ENCODE results near the gene UXS1. TPM values are rescaled to one million over a fixed set of nuclear protein-coding genes. Genes with fewer than 3 reads are reported as not detected.

Gene UXS1
- total RNA-seq, 1 experiment from 2014 or later: 46.3 TPM

DNA sequence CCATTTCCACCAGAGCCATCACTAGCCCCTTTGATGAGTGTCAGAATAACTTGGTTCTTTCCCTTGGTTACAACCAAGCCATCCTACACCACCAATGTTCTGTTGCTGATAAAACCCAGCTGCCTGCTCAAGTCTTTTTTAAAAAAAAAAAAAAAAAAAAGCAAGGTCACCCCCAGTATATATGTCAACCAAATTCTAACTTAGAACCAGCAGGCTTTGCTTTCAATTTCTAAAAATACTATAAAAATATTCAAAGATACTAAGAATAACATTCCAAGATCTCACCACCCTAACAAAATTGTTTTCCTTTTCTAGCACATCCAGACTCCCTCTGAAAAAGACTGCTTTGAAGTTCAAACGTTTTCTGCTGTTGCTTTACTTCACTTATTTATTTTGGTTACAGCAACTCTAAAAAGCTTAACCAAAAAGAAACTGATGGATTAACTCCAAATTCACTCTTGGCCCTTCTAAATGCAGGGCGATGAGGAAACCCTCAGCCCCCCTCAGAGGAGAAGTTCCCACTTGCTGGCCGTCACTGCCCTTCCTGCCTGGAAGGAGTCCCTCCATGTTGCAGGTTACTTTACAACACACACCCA, 10.9 kb downstream of the UXS1 start:
- H3K27ac Mint-ChIP-seq: peak overlapping the region; percentile 24 to 47 (median 45); a peak in 4 of 7 replicates
- H2AFZ ChIP-seq (ENCODE audit: low read length): no peak overlapping the region
- no peak overlapping the region for H3K23ac ChIP-seq (ENCODE audit: insufficient read length, low read depth, low read length)
- H3K27me3 Mint-ChIP-seq (ENCODE audit: low read depth): no peaks in the 10 kb centered on the region
- H2AK5ac ChIP-seq (ENCODE audit: insufficient read length, low read length): no peak overlapping the region
- H3K4me1 ChIP-seq (ENCODE audit: insufficient read depth, low read length): peaks cover 2% of the 10 kb centered on the region; the same call in 1 of the 2 replicates
- H4K5ac ChIP-seq (ENCODE audit: insufficient read length, low read depth, low read length): no peak overlapping the region
- H2BK5ac ChIP-seq (ENCODE audit: insufficient read length, low read length): no peak overlapping the region
- H3K27ac ChIP-seq (ENCODE audit: insufficient read length, low read depth, low read length): no peak overlapping the region
- H2BK20ac ChIP-seq (ENCODE audit: low read depth, low read length, poor library complexity, severe bottlenecking): no peak overlapping the region
- no peaks in the 10 kb centered on the region for H3K23me2 ChIP-seq (ENCODE audit: insufficient read length, low read depth, low read length, poor library complexity, severe bottlenecking)
- no peaks in the 10 kb centered on the region for H3K27me3 ChIP-seq (ENCODE audit: insufficient read depth, low read length)
- no peak overlapping the region for H2BK12ac ChIP-seq (ENCODE audit: insufficient read length, low read depth, low read length)
- H3K56ac ChIP-seq (ENCODE audit: insufficient read length, low read depth, low read length): no peak overlapping the region
- no peak overlapping the region for H2BK120ac ChIP-seq (ENCODE audit: low read depth, low read length, poor library complexity, severe bottlenecking)
- H3K36me3 Mint-ChIP-seq (ENCODE audit: insufficient read depth in 1 of 3, low read depth in 3 of 3): peaks cover 0 to 6% (median 3%) of the 10 kb centered on the region in 3 experiments; a peak in 4 of 7 replicates
- no peak overlapping the region for H3K18ac ChIP-seq (ENCODE audit: insufficient read length, low read depth, low read length)
- H4K8ac ChIP-seq (replicated peaks; ENCODE audit: insufficient read length, low read depth, low read length): no peak overlapping the region
- no peaks in the 10 kb centered on the region for H3K9me3 ChIP-seq (ENCODE audit: control insufficient read depth, low read depth, low read length)
- H2BK15ac ChIP-seq (ENCODE audit: low read depth, low read length): no peak overlapping the region
- peaks cover 16 to 17% of the 10 kb centered on the region in 2 experiments for H3K4me1 Mint-ChIP-seq
- H4K91ac ChIP-seq (ENCODE audit: insufficient read length, low read depth, low read length): no peak overlapping the region
- no peak overlapping the region for H3K9ac ChIP-seq (ENCODE audit: extremely low read depth, insufficient read length, low read length)
- no peak for DNase-seq
- WGBS (ENCODE audit: extremely low coverage, insufficient read length, low lambda C conversion rate): no CpG with 5 or more reads among the region's 3 CpGs
- H3K4me2 ChIP-seq (ENCODE audit: insufficient read depth, insufficient read length, low read length): no peak overlapping the region
- H3K4ac ChIP-seq (ENCODE audit: low read depth, low read length): no peak overlapping the region
- peaks cover 2% of the 10 kb centered on the region for H4K20me1 ChIP-seq (ENCODE audit: control insufficient read depth, insufficient read depth, insufficient read length)
- H3T11ph ChIP-seq (ENCODE audit: low read length): no peak overlapping the region
- no peak for TF ChIP-seq CTCF (conservative IDR thresholded peaks at IDR 0.05)
- peaks cover under 1% of the 10 kb centered on the region for H3K79me1 ChIP-seq (ENCODE audit: insufficient read depth, low read depth, low read length, poor library complexity, severe bottlenecking)
- H3K14ac ChIP-seq (ENCODE audit: insufficient read depth, low read length): no peak overlapping the region
- no peak overlapping the region for H3K4me3 Mint-ChIP-seq
- H3K9me3 Mint-ChIP-seq: no peaks in the 10 kb centered on the region; a peak in 1 of 5 replicates
- peaks cover 32% of the 10 kb centered on the region; the same call in 1 of the 2 replicates for H3K79me2 ChIP-seq (ENCODE audit: insufficient read depth, low read length)
